NCI-H2227 (cell line): ENCODE measurements around the gene NELL2.
"Not testable (repeated sequence)": the region's sequence is repeated elsewhere in the genome, so short reads cannot be mapped to it uniquely, and the experiment has no call there.

Experiments used
- DNase-seq: peaks from one replicate; lab custom pipeline; 2025; ENCODE audit not compliant: unreplicated experiment; lab: John Stamatoyannopoulos, UW

The NELL2 gene

GRCh38 chr12:44875954-44876543 lies at the start of gene NELL2:
NELL2 (minus strand) TSS chr12:44876315; CDS start chr12:44875869, 446 bp downstream.
- peak; percentile 84 for DNase-seq

GRCh38 chr12:44921736-44922135 lies 45.6 kb upstream of the NELL2 start:
- no peak for DNase-seq

GRCh38 chr12:44917141-44917540 lies 41.0 kb upstream of the NELL2 start:
- DNase-seq, result no peak

- DNase-seq, result no peak
Observed at GRCh38 chr12:44915958-44916357, 39.8 kb upstream of the NELL2 start.

- DNase-seq, result no peak
Observed at GRCh38 chr12:44904321-44904720, 28.2 kb upstream of the NELL2 start.

GRCh38 chr12:44898108-44898507 lies 22.0 kb upstream of the NELL2 start:
- DNase-seq, result not testable (repeated sequence)

- no peak for DNase-seq
Observed at GRCh38 chr12:44889926-44890325, 13.8 kb upstream of the NELL2 start.

GRCh38 chr12:44889162-44889561 lies 13.0 kb upstream of the NELL2 start:
- no peak for DNase-seq

- no peak for DNase-seq
Observed at GRCh38 chr12:44885902-44886301, 9.8 kb upstream of the NELL2 start.

GRCh38 chr12:44881197-44881596 lies 5.1 kb upstream of the NELL2 start:
- no peak for DNase-seq

- peak; percentile 81 for DNase-seq
Observed at GRCh38 chr12:44876544-44877410, 662 bp upstream of the NELL2 start.

- peak; percentile 41 for DNase-seq
Observed at GRCh38 chr12:44875417-44875953, 630 bp downstream of the NELL2 start.

- peak; percentile 11 for DNase-seq
Observed at GRCh38 chr12:44874981-44875416, 1.1 kb downstream of the NELL2 start.

- no peak for DNase-seq
Observed at GRCh38 chr12:44873898-44874297, 2.2 kb downstream of the NELL2 start.

GRCh38 chr12:44869503-44869902 lies 6.6 kb downstream of the NELL2 start:
- no peak for DNase-seq

GRCh38 chr12:44863867-44864266 lies 12.2 kb downstream of the NELL2 start:
- no peak for DNase-seq

GRCh38 chr12:44859998-44860689 lies 16.0 kb downstream of the NELL2 start:
- no peak for DNase-seq

GRCh38 chr12:44858226-44858855 lies 17.8 kb downstream of the NELL2 start:
- DNase-seq, result no peak

GRCh38 chr12:44852483-44852882 lies 23.6 kb downstream of the NELL2 start:
- no peak for DNase-seq

GRCh38 chr12:44851586-44851985 lies 24.5 kb downstream of the NELL2 start:
- DNase-seq, result no peak

- no peak for DNase-seq
Observed at GRCh38 chr12:44848703-44849085, 27.4 kb downstream of the NELL2 start.
